ENCODE measurements around the gene ATL2. TPM values are rescaled to one million over a fixed set of nuclear protein-coding genes. Genes with fewer than 3 reads are reported as not detected.
"Not testable (repeated sequence)": the region's sequence is repeated elsewhere in the genome, so short reads cannot be mapped to it uniquely, and the experiment has no call there.

ATL2 gene
- polyA plus RNA-seq, 3 donors from 2014 or later = 10.1 to 21.1 (median 15.7) TPM

GRCh38 chr2:38298539-38298938 lies 78.5 kb downstream of the ATL2 start:
- H3K36me3 Mint-ChIP-seq = peaks cover 15 to 35% (median 17%) of the 10 kb centered on the region in 3 donors
- no peak for DNase-seq
- no peak overlapping the region for H3K4me3 Mint-ChIP-seq
- peaks cover 0 to 2% (median 0%) of the 10 kb centered on the region in 3 donors for H3K27me3 Mint-ChIP-seq (ENCODE audit: low read depth in 3 of 3)
- H3K9me3 Mint-ChIP-seq = no peaks in the 10 kb centered on the region
- H3K4me1 Mint-ChIP-seq = peaks cover 0 to 7% of the 10 kb centered on the region in 2 donors
- H3K27ac Mint-ChIP-seq = peak overlapping the region in 1 of 6 donors; percentile 50

GRCh38 chr2:38296197-38296780 lies 80.8 kb downstream of the ATL2 start:
- no peak overlapping the region for H3K4me3 Mint-ChIP-seq
- peaks cover 0 to 2% (median 0%) of the 10 kb centered on the region in 3 donors for H3K27me3 Mint-ChIP-seq (ENCODE audit: low read depth in 3 of 3)
- no peak for DNase-seq
- H3K36me3 Mint-ChIP-seq = peaks cover 11 to 31% (median 17%) of the 10 kb centered on the region in 3 donors
- no peaks in the 10 kb centered on the region for H3K4me1 Mint-ChIP-seq
- H3K27ac Mint-ChIP-seq = no peak overlapping the region
- no peaks in the 10 kb centered on the region for H3K9me3 Mint-ChIP-seq

- Mint-ChIP-seq H3K4me1 (no peaks in the 10 kb centered on the region), H3K36me3 (peaks cover 11 to 31% (median 17%) of the 10 kb centered on the region in 3 donors), H3K27ac (no peak overlapping the region), H3K27me3 (ENCODE audit: low read depth in 3 of 3) (peaks cover 0 to 2% (median 0%) of the 10 kb centered on the region in 3 donors), H3K4me3 (no peak overlapping the region), H3K9me3 (no peaks in the 10 kb centered on the region)
- no peak for DNase-seq
Observed at GRCh38 chr2:38294597-38294996, 82.5 kb downstream of the ATL2 start.

GRCh38 chr2:38293152-38293865 lies 83.8 kb downstream of the ATL2 start:
- peaks cover 1 to 2% (median 2%) of the 10 kb centered on the region in 3 donors for H3K27me3 Mint-ChIP-seq (ENCODE audit: low read depth in 3 of 3)
- H3K9me3 Mint-ChIP-seq = no peaks in the 10 kb centered on the region
- no peaks in the 10 kb centered on the region for H3K4me1 Mint-ChIP-seq
- peaks cover 9 to 27% (median 15%) of the 10 kb centered on the region in 3 donors for H3K36me3 Mint-ChIP-seq
- DNase-seq = no peak
- no peak overlapping the region for H3K4me3 Mint-ChIP-seq
- H3K27ac Mint-ChIP-seq = no peak overlapping the region

- H3K27ac Mint-ChIP-seq = no peak overlapping the region
- no peak overlapping the region for H3K4me3 Mint-ChIP-seq
- peaks cover 0 to 4% (median 0%) of the 10 kb centered on the region in 3 donors for H3K36me3 Mint-ChIP-seq
- H3K9me3 Mint-ChIP-seq = no peaks in the 10 kb centered on the region
- H3K27me3 Mint-ChIP-seq (ENCODE audit: low read depth in 3 of 3) = peaks cover 2 to 20% (median 5%) of the 10 kb centered on the region in 3 donors
- H3K4me1 Mint-ChIP-seq = no peaks in the 10 kb centered on the region
- no peak for DNase-seq
Observed at GRCh38 chr2:38290332-38290731, 86.7 kb downstream of the ATL2 start.

- Mint-ChIP-seq H3K36me3 (no peaks in the 10 kb centered on the region), H3K27me3 (ENCODE audit: low read depth in 3 of 3) (peaks cover 2 to 31% (median 10%) of the 10 kb centered on the region in 3 donors), H3K4me3 (no peak overlapping the region), H3K9me3 (no peaks in the 10 kb centered on the region), H3K27ac (no peak overlapping the region), H3K4me1 (no peaks in the 10 kb centered on the region)
- DNase-seq = no peak
Observed at GRCh38 chr2:38284971-38285370, 92.1 kb downstream of the ATL2 start.

GRCh38 chr2:38281095-38281742 lies 95.9 kb downstream of the ATL2 start:
- H3K4me1 Mint-ChIP-seq = peaks cover 0 to 2% of the 10 kb centered on the region in 2 donors
- H3K27ac Mint-ChIP-seq = no peak overlapping the region
- no peak for DNase-seq
- H3K36me3 Mint-ChIP-seq = no peaks in the 10 kb centered on the region
- peaks cover 0 to 19% (median 7%) of the 10 kb centered on the region in 3 donors for H3K27me3 Mint-ChIP-seq (ENCODE audit: low read depth in 3 of 3)
- no peak overlapping the region for H3K4me3 Mint-ChIP-seq
- no peaks in the 10 kb centered on the region for H3K9me3 Mint-ChIP-seq

GRCh38 chr2:38279201-38279600 lies 97.9 kb downstream of the ATL2 start:
- H3K4me3 Mint-ChIP-seq = no peak overlapping the region
- peaks cover 0 to 2% of the 10 kb centered on the region in 2 donors for H3K4me1 Mint-ChIP-seq
- H3K36me3 Mint-ChIP-seq = no peaks in the 10 kb centered on the region
- peaks cover 0 to 7% (median 2%) of the 10 kb centered on the region in 3 donors for H3K27me3 Mint-ChIP-seq (ENCODE audit: low read depth in 3 of 3)
- no peak for DNase-seq
- H3K27ac Mint-ChIP-seq = no peak overlapping the region
- H3K9me3 Mint-ChIP-seq = no peaks in the 10 kb centered on the region

- not testable (repeated sequence) for H3K27ac Mint-ChIP-seq
Observed at GRCh38 chr2:38278117-38278438, 99.0 kb downstream of the ATL2 start.

GRCh38 chr2:38277245-38278116 lies 99.6 kb downstream of the ATL2 start:
- H3K9me3 Mint-ChIP-seq = no peaks in the 10 kb centered on the region

More at GRCh38 chr2:38278117-38278438, 99.0 kb downstream of the ATL2 start:
- H3K36me3 Mint-ChIP-seq; DNase-seq; H3K9me3 Mint-ChIP-seq; H3K27me3 Mint-ChIP-seq (ENCODE audit: low read depth in 3 of 3); H3K4me3 Mint-ChIP-seq; H3K4me1 Mint-ChIP-seq: not testable (repeated sequence)

GRCh38 chr2:38274286-38275276 lies 102.5 kb downstream of the ATL2 start:
- H3K36me3 Mint-ChIP-seq = no peaks in the 10 kb centered on the region
- H3K27me3 Mint-ChIP-seq (ENCODE audit: low read depth in 3 of 3) = peaks cover 0 to 7% (median 1%) of the 10 kb centered on the region in 3 donors
- no peak overlapping the region for H3K4me3 Mint-ChIP-seq
- DNase-seq = peak; percentile 31 to 48 (median 41)
- no peaks in the 10 kb centered on the region for H3K9me3 Mint-ChIP-seq
- H3K4me1 Mint-ChIP-seq = peaks cover 0 to 2% of the 10 kb centered on the region in 2 donors
- no peak overlapping the region for H3K27ac Mint-ChIP-seq

More at GRCh38 chr2:38277245-38278116, 99.6 kb downstream of the ATL2 start:
- H3K27me3 Mint-ChIP-seq (ENCODE audit: low read depth in 3 of 3) = peaks cover 0 to 7% (median 1%) of the 10 kb centered on the region in 3 donors
- H3K27ac Mint-ChIP-seq = no peak overlapping the region
- H3K36me3 Mint-ChIP-seq = no peaks in the 10 kb centered on the region
- no peak overlapping the region for H3K4me3 Mint-ChIP-seq
- H3K4me1 Mint-ChIP-seq = peaks cover 0 to 2% of the 10 kb centered on the region in 2 donors
- DNase-seq = no peak

GRCh38 chr2:38271697-38272096 lies 105.4 kb downstream of the ATL2 start:
- H3K27me3 Mint-ChIP-seq (ENCODE audit: low read depth in 3 of 3) = peaks cover 0 to 5% (median 1%) of the 10 kb centered on the region in 3 donors
- no peak overlapping the region for H3K27ac Mint-ChIP-seq
- H3K36me3 Mint-ChIP-seq = no peaks in the 10 kb centered on the region
- no peak for DNase-seq
- peaks cover 0 to under 1% of the 10 kb centered on the region in 2 donors for H3K4me1 Mint-ChIP-seq
- no peak overlapping the region for H3K4me3 Mint-ChIP-seq
- H3K9me3 Mint-ChIP-seq = no peaks in the 10 kb centered on the region

All from immature natural killer cell (primary cell).